ENCODE results near the gene RAB4A.
A peak's percentile ranks its signal among the peaks of the same experiment; 100 is the strongest.

RAB4A gene

DNA sequence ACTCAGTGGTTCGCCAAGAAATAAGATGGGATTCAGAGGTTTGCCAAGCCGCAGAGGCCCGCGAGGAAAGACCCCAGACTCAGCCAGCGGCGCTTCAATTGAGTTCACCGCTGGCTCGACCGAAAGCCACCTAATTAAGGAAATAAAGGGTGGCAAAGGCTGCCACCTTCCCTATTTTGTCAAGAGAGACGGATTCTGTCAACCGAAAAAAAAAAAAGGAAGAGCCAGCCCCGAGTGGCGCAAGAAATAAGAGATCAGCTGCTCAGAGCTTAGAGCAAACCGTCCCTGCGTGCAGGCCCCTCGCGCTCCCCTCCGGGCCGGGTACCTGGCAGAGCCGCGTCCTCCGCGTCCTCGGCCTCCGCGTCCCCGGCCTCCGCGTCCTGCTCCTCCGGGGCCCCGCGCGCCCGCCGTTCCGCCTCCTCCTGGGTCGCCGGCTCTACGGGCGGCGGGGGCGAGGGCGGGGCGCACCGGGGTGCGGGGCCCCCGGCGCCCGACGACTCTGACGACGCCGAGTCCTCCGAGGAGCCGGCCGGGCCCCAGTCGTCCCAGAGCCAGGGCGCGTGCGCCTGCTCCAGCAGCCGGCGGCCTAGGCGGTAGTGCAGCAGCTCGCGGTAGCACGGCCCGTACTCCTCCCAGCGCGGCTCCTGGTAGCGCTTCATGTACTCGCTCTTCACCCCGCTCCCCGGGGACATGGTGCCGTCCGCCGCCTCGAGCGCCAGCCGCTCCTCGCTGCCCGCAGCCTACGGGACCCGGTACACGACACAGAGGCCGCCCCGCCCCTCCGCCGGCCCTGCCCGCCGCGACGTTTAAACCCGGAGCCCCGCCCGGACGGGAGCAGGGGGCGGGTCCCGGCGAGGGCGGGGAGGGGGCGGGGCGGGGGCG lies 71.1 kb downstream of the RAB4A start:
- DNase-seq: peak; percentile 80 to 81

DNA sequence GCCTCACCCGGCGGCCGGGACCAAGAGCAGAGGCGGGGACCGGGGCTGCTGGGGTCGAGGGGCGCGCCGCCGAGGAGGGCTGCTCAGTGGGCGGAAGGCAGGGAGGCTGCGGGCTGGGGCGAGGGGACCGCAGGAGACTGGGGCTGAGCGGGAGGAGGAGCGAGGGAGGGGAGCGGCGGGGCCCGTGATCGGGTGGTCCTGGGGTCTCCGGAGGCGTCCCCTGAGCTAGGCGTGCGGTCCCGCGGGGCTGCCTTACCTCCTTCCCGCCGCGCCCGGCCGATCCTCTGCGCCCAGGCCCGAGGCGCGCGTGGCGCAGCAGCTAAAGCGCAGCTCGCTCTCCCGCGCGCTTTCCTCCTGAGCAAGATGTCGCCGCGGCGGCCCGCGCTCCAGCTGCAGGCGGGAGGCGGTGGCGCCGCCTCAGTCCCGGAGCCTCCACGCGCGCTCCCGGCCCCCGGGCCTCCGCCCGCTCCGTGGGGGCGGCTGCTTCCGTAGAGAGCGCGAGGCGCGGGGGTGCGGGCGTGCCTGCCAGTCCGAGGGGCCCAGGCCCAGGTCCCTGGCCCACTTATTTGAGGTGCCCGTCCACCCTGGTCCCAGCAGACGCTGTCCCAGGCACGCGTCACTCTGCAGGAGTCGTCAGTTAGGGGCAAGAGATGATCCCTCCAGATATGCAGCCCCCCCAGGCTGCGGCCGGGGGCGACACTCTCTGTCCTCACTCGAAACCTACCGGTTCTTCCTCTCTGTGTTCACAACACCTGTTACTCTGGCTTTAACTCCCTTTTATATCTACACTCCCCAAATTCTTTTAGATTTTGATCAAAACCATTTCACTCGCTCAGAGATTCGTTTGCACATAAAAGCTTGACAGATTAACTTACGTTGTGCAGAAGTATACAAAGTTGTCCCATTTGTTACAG lies 72.0 kb downstream of the RAB4A start, which contains the start of gene CCSAP:
Gene CCSAP, minus strand, starts transcription at position 392 of the 914 bp plus-strand sequence. CDS start 582 bp downstream, outside the sequence.
- peak; percentile 49 to 52 for DNase-seq

DNA sequence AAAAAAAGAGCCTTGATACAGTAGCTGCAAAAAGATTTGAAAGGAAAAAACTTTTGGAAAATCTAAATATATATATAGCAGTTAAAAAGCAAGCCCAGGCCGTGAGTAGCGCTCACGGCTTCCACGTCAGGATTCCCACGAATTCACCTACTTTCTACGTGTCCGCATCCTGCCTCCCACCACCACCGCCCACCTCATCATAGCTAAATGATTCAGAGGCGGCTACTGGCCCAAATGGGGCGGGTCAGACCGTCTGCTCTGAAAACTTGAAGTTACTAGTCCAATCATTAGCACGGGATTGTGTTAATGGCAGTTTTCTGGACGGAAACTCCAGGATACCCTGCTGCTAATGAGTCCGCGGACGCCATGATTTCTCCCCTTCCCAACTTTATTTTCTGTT lies 73.2 kb downstream of the RAB4A start:
- peak in 1 of 2 donors; percentile 19 for DNase-seq

DNA sequence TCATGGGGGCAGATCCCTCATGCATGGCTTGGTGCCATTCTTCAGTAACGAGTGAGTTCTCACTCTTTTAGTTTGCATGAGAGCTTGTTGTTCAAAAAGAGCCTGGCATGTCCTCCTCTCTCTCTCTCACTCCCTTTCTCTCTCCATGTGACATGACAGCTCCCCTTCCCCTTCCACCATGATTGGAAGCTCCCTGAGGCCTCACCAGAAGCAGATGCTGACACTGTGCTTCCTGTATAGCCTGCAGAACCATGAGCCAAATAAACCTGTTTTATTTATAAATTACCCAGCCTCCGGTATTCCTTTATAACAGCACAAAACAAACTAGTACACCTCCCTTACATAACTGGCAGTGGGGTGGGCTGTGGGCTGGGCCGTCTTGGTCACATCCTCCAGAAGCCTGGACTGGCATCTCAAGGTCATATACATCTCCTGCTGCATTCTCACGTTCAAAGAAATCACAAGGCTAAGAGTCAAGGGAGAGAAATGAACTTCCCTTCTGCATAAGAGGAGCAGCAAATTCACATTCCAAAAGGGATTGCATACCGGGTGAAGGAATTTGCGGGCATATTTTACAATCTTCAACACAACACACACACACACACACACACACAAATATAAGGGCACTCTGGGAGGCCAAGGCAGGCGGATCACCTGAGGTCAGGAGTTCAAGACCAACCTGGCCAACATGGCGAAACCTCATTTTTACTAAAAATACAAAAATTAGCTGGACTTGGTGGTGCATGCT lies 74.2 kb downstream of the RAB4A start:
- no peak for DNase-seq

DNA sequence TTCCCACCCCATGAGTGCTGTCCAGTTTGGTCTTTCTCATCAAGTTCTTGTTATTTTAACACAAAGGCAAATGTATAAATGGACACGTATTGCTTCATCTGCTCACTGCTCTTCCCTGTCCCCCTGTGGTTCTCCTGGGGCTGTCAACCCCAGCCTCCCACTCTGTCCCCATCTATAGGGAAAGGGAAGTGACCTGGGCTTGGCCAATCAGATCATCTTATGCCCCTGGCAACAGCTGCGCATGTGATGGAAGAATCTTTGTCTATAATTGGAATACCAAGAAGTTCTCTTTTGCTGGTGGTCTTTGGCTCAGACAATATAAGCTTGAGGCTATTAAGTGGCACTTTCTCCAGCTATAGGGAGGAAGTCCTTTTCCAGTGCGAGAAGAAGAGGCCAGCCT lies 76.6 kb downstream of the RAB4A start:
- DNase-seq: no peak

DNA sequence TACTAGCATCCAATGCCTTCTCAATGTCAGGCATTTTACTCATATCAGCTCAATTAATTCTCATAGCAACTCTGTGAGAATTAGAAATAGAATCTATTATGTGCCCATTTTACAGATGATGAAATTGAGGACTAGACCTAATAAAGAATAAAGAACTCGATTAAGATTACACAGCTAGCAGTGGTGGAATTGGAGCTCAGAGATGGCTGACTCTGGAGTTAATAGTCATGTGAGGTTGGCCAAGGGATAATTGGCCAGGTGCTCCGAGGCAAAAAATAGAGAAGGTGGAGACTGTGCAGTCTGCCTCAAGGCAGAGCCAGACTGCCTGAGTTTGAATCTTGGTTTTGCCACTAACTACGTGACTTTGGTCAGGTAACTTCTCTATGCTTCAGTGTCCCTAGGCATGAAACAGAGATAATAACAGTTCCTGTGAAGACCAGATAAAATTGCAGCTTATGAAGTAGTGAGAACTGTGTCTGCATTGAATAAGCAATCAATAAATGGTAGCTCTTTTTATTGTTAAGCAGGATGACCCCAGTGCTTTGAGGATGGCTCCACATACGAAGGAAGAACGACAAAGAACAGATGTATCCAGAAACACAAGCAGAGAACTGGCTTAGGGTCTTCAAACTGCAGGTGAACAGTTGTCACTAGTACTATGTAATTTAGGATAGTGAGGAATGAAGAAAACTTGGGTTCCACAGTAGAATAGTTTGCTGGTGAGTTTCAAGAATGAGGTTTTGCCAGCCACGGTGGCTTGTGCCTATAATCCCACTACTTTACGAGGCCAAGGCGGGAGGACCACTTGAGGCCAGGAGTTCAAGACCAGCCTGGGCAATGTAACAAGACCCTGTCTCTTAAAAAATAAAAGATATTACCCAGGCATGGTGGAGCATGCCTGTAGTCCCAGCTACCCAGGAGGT lies 78.8 kb downstream of the RAB4A start:
- no peak for DNase-seq

DNA sequence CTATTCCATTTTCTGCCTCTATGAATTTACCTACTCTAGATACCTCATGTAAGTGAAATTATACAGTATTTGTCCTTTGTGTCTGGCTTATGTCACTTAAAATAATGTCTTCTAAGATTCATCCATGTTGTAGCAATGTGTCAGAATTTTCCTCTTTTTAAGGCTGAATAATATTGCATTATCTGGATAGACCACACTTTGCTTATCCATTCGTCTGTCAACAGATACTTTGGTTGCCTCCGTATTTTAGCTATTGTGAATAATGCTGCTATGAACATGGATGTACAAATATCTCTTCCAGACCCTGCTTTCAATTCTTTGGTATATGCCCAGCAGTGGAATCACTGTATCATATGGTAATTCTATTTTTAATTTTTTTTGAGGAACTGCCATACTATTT lies 82.1 kb downstream of the RAB4A start:
- DNase-seq: no peak

DNA sequence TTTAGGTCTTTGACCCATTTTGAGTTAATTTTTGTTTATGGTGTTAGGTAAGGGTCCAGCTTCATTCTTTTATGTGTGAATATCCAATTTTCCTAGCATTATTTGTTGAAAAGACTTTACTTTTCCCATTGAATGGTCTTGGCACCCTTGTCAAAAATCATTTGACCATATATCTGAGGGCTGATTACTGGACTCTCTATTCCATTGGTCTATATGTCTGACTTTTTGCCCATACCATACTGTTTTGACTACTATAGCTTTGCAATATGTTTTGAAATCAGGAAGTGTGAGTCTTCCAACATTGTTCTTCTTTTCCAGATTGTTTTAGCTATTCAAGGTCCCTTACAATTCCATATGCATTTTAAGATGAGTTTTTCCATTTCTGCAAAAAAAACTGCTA lies 83.3 kb downstream of the RAB4A start:
- DNase-seq: no peak
